ENCODE results near the gene ZNF318. TPM values are rescaled to one million over a fixed set of nuclear protein-coding genes. Genes with fewer than 3 reads are reported as not detected.

The ZNF318 gene
- total and polyA plus RNA-seq, 9 donors, result 8.3 to 26.0 (median 19.6) TPM

- intact Hi-C loops (cut with DNase I), result loop anchor here in 1 of 4 donors (10.0 kb wide), 1 partner anchor 80 kb away; no protein-coding TSS in a partner anchor
- no peak overlapping the region for H3K4me3 ChIP-seq
- no peaks in the 10 kb centered on the region for H3K4me1 ChIP-seq (ENCODE audit: insufficient read depth)
- TF ChIP-seq CTCF (IDR thresholded peaks at IDR 0.05) (peak in 1 of 3 donors; percentile 19), EP300 (IDR thresholded peaks at IDR 0.05) (no peak), POLR2A (IDR thresholded peaks at IDR 0.05) (no peak)
- no peaks in the 10 kb centered on the region for H3K9me3 ChIP-seq
- H3K36me3 ChIP-seq, result no peaks in the 10 kb centered on the region
- H3K27me3 ChIP-seq, result no peaks in the 10 kb centered on the region
- H3K27ac ChIP-seq, result no peak overlapping the region
- 17 to 32% (median 22%) methylated on average over 2 of the region's 2 CpGs for WGBS, 3 donors
- DNase-seq, result no peak
These were observed 34.9 kb downstream of the ZNF318 start for GRCh38 chr6:43334466-43335095.

GRCh38 chr6:43331891-43332290, 37.6 kb downstream of the ZNF318 start:
- 85 to 92% (median 87%) methylated on average over 4 of the region's 4 CpGs for WGBS, 3 donors
- H3K4me3 ChIP-seq, result no peak overlapping the region
- no peaks in the 10 kb centered on the region for H3K9me3 ChIP-seq
- TF ChIP-seq POLR2A (IDR thresholded peaks at IDR 0.05), result no peak
- no peak for TF ChIP-seq CTCF (IDR thresholded peaks at IDR 0.05)
- no peak for TF ChIP-seq EP300 (IDR thresholded peaks at IDR 0.05)
- intact Hi-C loops (cut with DNase I), result loop anchor here in 1 of 4 donors (10.0 kb wide), 1 partner anchor 77 kb away; no protein-coding TSS in a partner anchor
- no peak overlapping the region for H3K27ac ChIP-seq
- DNase-seq, result no peak
- H3K36me3 ChIP-seq, result no peaks in the 10 kb centered on the region
- no peaks in the 10 kb centered on the region for H3K27me3 ChIP-seq
- H3K4me1 ChIP-seq (ENCODE audit: insufficient read depth), result no peaks in the 10 kb centered on the region

- intact Hi-C loops (cut with DNase I), result loop anchor here in 1 of 4 donors (10.0 kb wide), 1 partner anchor 77 kb away; no protein-coding TSS in a partner anchor
- 92 to 95% (median 92%) methylated on average over 1 of the region's 1 CpG for WGBS, 3 donors
- no peak for TF ChIP-seq CTCF (IDR thresholded peaks at IDR 0.05)
- no peak for TF ChIP-seq POLR2A (IDR thresholded peaks at IDR 0.05)
- no peak for TF ChIP-seq EP300 (IDR thresholded peaks at IDR 0.05)
- Histone ChIP-seq H3K27ac (no peak overlapping the region), H3K4me3 (no peak overlapping the region), H3K9me3 (no peaks in the 10 kb centered on the region), H3K36me3 (no peaks in the 10 kb centered on the region), H3K4me1 (ENCODE audit: insufficient read depth) (no peaks in the 10 kb centered on the region), H3K27me3 (no peaks in the 10 kb centered on the region)
- DNase-seq, result no peak
These were observed 38.0 kb downstream of the ZNF318 start for GRCh38 chr6:43331470-43331869.

- DNase-seq, result no peak
- no peaks in the 10 kb centered on the region for H3K9me3 ChIP-seq
- 37 to 56% (median 50%) methylated on average over 1 of the region's 1 CpG for WGBS, 3 donors
- H3K27ac ChIP-seq, result no peak overlapping the region
- no peaks in the 10 kb centered on the region for H3K27me3 ChIP-seq
- intact Hi-C loops (cut with DNase I), result no loop called here
- TF ChIP-seq EP300 (IDR thresholded peaks at IDR 0.05) (no peak), POLR2A (IDR thresholded peaks at IDR 0.05) (no peak), CTCF (IDR thresholded peaks at IDR 0.05) (no peak)
- H3K4me3 ChIP-seq, result no peak overlapping the region
- H3K4me1 ChIP-seq (ENCODE audit: insufficient read depth), result no peaks in the 10 kb centered on the region
- no peaks in the 10 kb centered on the region for H3K36me3 ChIP-seq
These were observed 40.9 kb downstream of the ZNF318 start for GRCh38 chr6:43328528-43328927.

All from ovary (tissue), 9 donors.